ENCODE results near the gene SORBS1. TPM values are rescaled to one million over a fixed set of nuclear protein-coding genes. Genes with fewer than 3 reads are reported as not detected.

Gene SORBS1
- total and polyA plus RNA-seq, 2 donors (not counting 1 experiment from before 2014, with no cell fraction given): 0.21 to 1.5 TPM

- peaks cover 18% of the 10 kb centered on the region for H3K27me3 Mint-ChIP-seq
- H3K4me1 Mint-ChIP-seq: no peaks in the 10 kb centered on the region
- no peak for ATAC-seq (ENCODE audit: low read depth)
- Histone ChIP-seq H3K79me2 (ENCODE audit: control insufficient read depth, insufficient read depth, low read length) (no peaks in the 10 kb centered on the region), H3K27me3 (replicated peaks in 1 of 4; ENCODE audit: control extremely low read depth in 1 of 4, control insufficient read depth in 3 of 4, insufficient read depth in 4 of 4, low read length in 3 of 4) (no peaks in the 10 kb centered on the region), H2AFZ (ENCODE audit: insufficient read depth, low read depth, low read length, poor library complexity, severe bottlenecking) (no peak overlapping the region), H4K20me1 (ENCODE audit: control insufficient read depth, insufficient read depth, low read length, poor library complexity, severe bottlenecking) (no peaks in the 10 kb centered on the region), H3K4me3 (ENCODE audit: control extremely low read depth in 1 of 5, extremely low read depth in 1 of 5, insufficient read depth in 1 of 5, low read depth in 2 of 5, low read length in 4 of 5) (no peak overlapping the region), H3K27ac (ENCODE audit: low read length in 2 of 2) (no peak overlapping the region), H3K9ac (ENCODE audit: low read length) (no peak overlapping the region), H3K36me3 (replicated peaks in 1 of 2; ENCODE audit: control extremely low read depth in 1 of 2, control insufficient read depth in 1 of 2, extremely low read depth in 1 of 2, insufficient read depth in 2 of 2, low read length in 1 of 2) (no peaks in the 10 kb centered on the region), H3K4me2 (replicated peaks; ENCODE audit: low read depth, low read length, poor library complexity, severe bottlenecking) (no peak overlapping the region), H3K9me3 (ENCODE audit: control extremely low read depth in 1 of 3, control insufficient read depth in 2 of 3, insufficient read depth in 1 of 3, low read length in 2 of 3) (no peaks in the 10 kb centered on the region), H3K4me1 (ENCODE audit: control insufficient read depth in 2 of 2, insufficient read depth in 2 of 2, low read length in 2 of 2) (no peaks in the 10 kb centered on the region)
- POLR2A ChIA-PET: no interaction called here
- CTCF ChIA-PET: no interaction called here
- intact Hi-C loops (cut with micrococcal nuclease): no loop called here
- no peak overlapping the region for H3K4me3 Mint-ChIP-seq
- no peak overlapping the region for H3K27ac Mint-ChIP-seq
- WGBS (ENCODE audit: insufficient coverage): no CpG with 5 or more reads among the region's 3 CpGs
- H3K9me3 Mint-ChIP-seq (ENCODE audit: insufficient read depth): no peaks in the 10 kb centered on the region
- no peak for TF ChIP-seq EZH2 (IDR thresholded peaks at IDR 0.05; ENCODE audit: borderline replicate concordance, insufficient read depth, low read depth, low read length, poor library complexity, severe bottlenecking)
- TF ChIP-seq CTCF (IDR thresholded peaks at IDR 0.05): no peak
- DNase-seq: no peak
These were observed 55.5 kb downstream of the SORBS1 start for GRCh38 chr10:95505641-95506040.

- intact Hi-C loops (cut with micrococcal nuclease): no loop called here
- H3K27ac ChIP-seq (ENCODE audit: low read length in 2 of 2): no peak overlapping the region
- no peak overlapping the region for H3K4me2 ChIP-seq (replicated peaks; ENCODE audit: low read depth, low read length, poor library complexity, severe bottlenecking)
- ChIA-PET POLR2A (no interaction called here), CTCF (no interaction called here)
- no peaks in the 10 kb centered on the region for H3K9me3 Mint-ChIP-seq (ENCODE audit: insufficient read depth)
- H3K27me3 ChIP-seq (replicated peaks in 1 of 4; ENCODE audit: control extremely low read depth in 1 of 4, control insufficient read depth in 3 of 4, insufficient read depth in 4 of 4, low read length in 3 of 4): no peaks in the 10 kb centered on the region
- H3K27ac Mint-ChIP-seq: no peak overlapping the region
- TF ChIP-seq EZH2 (IDR thresholded peaks at IDR 0.05; ENCODE audit: borderline replicate concordance, insufficient read depth, low read depth, low read length, poor library complexity, severe bottlenecking) (no peak), CTCF (IDR thresholded peaks at IDR 0.05) (no peak)
- peaks cover 18% of the 10 kb centered on the region for H3K27me3 Mint-ChIP-seq
- no peaks in the 10 kb centered on the region for H3K4me1 ChIP-seq (ENCODE audit: control insufficient read depth in 2 of 2, insufficient read depth in 2 of 2, low read length in 2 of 2)
- no peaks in the 10 kb centered on the region for H3K9me3 ChIP-seq (ENCODE audit: control extremely low read depth in 1 of 3, control insufficient read depth in 2 of 3, insufficient read depth in 1 of 3, low read length in 2 of 3)
- no peak overlapping the region for H3K9ac ChIP-seq (ENCODE audit: low read length)
- H3K4me3 Mint-ChIP-seq: no peak overlapping the region
- DNase-seq (no peak), ATAC-seq (ENCODE audit: low read depth) (no peak)
- no peaks in the 10 kb centered on the region for H3K4me1 Mint-ChIP-seq
- no peaks in the 10 kb centered on the region for H4K20me1 ChIP-seq (ENCODE audit: control insufficient read depth, insufficient read depth, low read length, poor library complexity, severe bottlenecking)
- H3K79me2 ChIP-seq (ENCODE audit: control insufficient read depth, insufficient read depth, low read length): no peaks in the 10 kb centered on the region
- no peak overlapping the region for H2AFZ ChIP-seq (ENCODE audit: insufficient read depth, low read depth, low read length, poor library complexity, severe bottlenecking)
- no peak overlapping the region for H3K4me3 ChIP-seq (ENCODE audit: control extremely low read depth in 1 of 5, extremely low read depth in 1 of 5, insufficient read depth in 1 of 5, low read depth in 2 of 5, low read length in 4 of 5)
- 87% methylated on average over 3 of the region's 5 CpGs for whole genome bisulfite sequencing (ENCODE audit: insufficient coverage)
- no peaks in the 10 kb centered on the region for H3K36me3 ChIP-seq (replicated peaks in 1 of 2; ENCODE audit: control extremely low read depth in 1 of 2, control insufficient read depth in 1 of 2, extremely low read depth in 1 of 2, insufficient read depth in 2 of 2, low read length in 1 of 2)
These were observed 56.0 kb downstream of the SORBS1 start for GRCh38 chr10:95505084-95505610.
